Stimulated activated effector memory CD8-positive, alpha-beta T cell treated with anti-CD3 and anti-CD28 coated beads, Interleukin-12 subunit alpha, Interleukin-12 subunit beta, amount 100 ng/mL, for 72 hours (primary cell): Measurements from ENCODE around the gene BCL3.
"Not testable (repeated sequence)": the region's sequence is repeated elsewhere in the genome, so short reads cannot be mapped to it uniquely, and the experiment has no call there.

ENCODE experiments used
- ATAC-seq: fragments of 150-1000 bp; cut with Tn5 transposase; 2 replicates; pipeline ENCODE4 v1.10.0; 2021
- DNase-seq, 2 donors: peaks; one replicate each; pipeline ENCODE4 v3.0.0; 2021 to 2022; ENCODE audit warnings: low spot score in 2 of 2
- H3K27ac Mint-ChIP-seq: one replicate; pipeline ENCODE4 v1.8.0; 2022; ENCODE audit warnings: mild to moderate bottlenecking, mixed read lengths
- H3K36me3 Mint-ChIP-seq: one replicate; pipeline ENCODE4 v1.8.0; 2022; ENCODE audit warnings: mild to moderate bottlenecking, mixed read lengths
- H3K4me1 Mint-ChIP-seq: one replicate; pipeline ENCODE4 v1.8.0; 2022; ENCODE audit warnings: mixed read lengths
- H3K4me3 Mint-ChIP-seq: one replicate; pipeline ENCODE4 v1.8.0; 2022; ENCODE audit warnings: mild to moderate bottlenecking, mixed read lengths
- H3K9me3 Mint-ChIP-seq: one replicate; pipeline ENCODE4 v1.8.0; 2022; ENCODE audit warnings: mixed read lengths

Gene BCL3, protein sequence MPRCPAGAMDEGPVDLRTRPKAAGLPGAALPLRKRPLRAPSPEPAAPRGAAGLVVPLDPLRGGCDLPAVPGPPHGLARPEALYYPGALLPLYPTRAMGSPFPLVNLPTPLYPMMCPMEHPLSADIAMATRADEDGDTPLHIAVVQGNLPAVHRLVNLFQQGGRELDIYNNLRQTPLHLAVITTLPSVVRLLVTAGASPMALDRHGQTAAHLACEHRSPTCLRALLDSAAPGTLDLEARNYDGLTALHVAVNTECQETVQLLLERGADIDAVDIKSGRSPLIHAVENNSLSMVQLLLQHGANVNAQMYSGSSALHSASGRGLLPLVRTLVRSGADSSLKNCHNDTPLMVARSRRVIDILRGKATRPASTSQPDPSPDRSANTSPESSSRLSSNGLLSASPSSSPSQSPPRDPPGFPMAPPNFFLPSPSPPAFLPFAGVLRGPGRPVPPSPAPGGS

DNA sequence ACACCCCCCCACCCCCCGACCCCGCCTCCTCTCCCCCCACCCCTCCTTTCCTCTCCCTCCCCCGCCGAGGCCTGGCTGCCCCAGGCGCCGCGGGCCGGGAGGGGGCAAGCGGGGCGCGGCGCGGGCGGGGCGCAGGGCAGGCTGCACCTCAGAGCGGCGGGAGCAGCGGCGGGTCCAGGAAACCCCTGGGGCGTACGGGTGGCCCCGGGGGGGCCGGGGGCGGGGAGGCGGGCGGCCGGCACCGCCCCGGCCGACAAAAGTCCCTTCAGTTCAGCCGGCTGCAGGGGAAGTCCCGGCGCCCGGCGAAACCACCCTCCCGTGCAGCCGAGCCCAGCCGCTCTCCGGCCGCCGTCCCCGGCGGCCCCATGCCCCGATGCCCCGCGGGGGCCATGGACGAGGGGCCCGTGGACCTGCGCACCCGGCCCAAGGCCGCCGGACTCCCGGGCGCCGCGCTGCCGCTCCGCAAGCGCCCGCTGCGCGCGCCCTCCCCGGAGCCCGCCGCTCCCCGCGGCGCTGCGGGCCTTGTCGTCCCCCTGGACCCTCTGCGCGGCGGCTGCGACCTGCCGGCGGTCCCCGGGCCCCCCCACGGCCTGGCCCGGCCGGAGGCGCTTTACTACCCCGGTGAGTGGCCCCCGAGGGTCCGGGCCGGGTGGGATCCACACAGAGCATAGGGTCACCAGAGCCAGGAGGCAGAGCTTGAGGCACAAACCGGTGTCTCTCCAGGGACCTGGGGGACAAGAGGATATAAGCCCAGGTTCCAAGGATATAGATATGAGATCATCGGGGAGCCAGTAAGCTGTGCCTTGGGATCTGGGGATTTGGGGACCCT, at the start of gene BCL3:
BCL3 (plus strand) TSS at position 283 of the 829 bp plus-strand sequence; CDS start at position 366, 83 bp downstream.
- ATAC-seq (peak; percentile 63), DNase-seq (peak; percentile 63 to 87)
- Mint-ChIP-seq H3K27ac (peak within 1 kb of the TSS; percentile 94), H3K4me3 (peak within 1 kb of the TSS; percentile 82), H3K36me3 (peaks cover 60% of the 10 kb centered on the region), H3K4me1 (peaks cover 65% of the 10 kb centered on the region), H3K9me3 (no peaks in the 10 kb centered on the region)

DNA sequence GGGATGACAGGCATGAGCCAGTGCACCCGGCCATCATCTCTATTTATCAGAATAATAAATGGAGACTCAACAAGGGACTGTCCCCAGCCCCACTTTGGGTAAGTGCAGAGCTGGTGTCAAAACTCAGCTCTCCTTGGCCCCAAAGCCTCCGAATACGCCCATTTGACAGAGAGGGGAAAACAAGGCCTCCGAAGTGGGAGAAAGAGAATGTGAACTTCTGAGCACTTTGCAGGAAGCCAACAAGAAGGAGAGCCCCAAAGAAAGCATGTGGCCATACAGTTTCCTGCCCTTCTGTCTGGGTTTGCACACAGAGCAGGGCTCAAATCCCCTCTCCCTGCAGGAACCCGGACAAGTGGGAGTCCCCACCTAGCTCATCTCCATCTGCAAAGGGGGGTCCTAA, 48.0 kb upstream of the BCL3 start:
- Mint-ChIP-seq H3K36me3 (peaks cover 4% of the 10 kb centered on the region), H3K4me1 (peaks cover 7% of the 10 kb centered on the region), H3K9me3 (no peaks in the 10 kb centered on the region), H3K27ac (no peak overlapping the region), H3K4me3 (no peak overlapping the region)
- DNase-seq (no peak), ATAC-seq (no peak)

DNA sequence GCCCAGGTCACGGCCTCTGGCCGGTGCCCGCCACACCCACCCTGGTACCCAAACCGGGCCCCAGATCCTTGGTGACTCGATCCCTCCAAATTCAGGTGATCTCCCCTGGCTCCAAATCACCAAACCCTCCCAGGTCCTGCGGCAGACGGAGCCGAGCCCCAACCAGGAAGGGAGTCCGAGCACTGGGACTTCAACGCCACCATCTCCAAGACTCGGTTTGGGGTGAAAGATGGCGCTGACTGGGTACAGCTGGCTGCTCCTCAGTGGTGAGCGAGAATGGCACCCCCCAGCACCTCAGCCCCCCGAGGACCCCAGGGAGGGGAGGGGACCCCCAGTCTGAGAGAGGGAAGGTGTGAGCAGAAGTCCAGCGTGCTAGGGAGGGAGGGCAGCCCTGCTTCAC, 47.3 kb upstream of the BCL3 start:
- Mint-ChIP-seq H3K27ac (no peak overlapping the region), H3K4me3 (no peak overlapping the region), H3K36me3 (peaks cover 4% of the 10 kb centered on the region), H3K9me3 (no peaks in the 10 kb centered on the region), H3K4me1 (peaks cover 7% of the 10 kb centered on the region)
- DNase-seq (no peak), ATAC-seq (no peak)

DNA sequence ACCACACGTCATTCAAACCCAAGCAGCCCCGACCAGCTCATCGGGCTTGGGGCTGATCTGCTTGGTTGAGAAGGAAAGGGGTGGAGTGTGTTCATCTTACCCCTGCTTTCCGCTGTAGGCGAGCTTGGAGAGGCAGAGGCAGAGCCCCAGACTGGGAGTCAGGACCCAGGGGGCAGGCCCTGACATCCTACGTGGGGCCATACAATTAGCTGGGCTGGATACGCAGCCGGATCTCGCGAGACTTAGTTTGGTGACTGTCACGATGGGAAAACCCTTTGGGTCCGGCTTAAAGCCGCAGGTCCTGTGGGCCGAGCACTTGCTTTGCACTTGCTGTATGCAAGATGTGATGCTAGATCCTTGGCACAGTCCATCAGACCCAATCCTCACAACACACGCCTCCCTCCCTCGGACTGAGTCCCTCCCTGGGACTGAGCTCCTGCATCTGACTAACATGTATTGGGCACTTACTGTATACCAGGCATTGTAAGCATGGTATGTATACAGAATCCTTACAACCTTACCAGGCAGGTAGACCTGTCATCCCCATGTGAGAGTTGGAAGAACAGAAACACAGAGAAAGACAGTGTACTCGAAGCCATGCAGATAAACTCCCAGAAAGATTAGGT, 45.8 kb upstream of the BCL3 start:
- Mint-ChIP-seq H3K4me1 (peaks cover 5% of the 10 kb centered on the region), H3K27ac (no peak overlapping the region), H3K4me3 (no peak overlapping the region), H3K9me3 (no peaks in the 10 kb centered on the region), H3K36me3 (peaks cover 2% of the 10 kb centered on the region)
- DNase-seq, result no peak
- ATAC-seq, result no peak

DNA sequence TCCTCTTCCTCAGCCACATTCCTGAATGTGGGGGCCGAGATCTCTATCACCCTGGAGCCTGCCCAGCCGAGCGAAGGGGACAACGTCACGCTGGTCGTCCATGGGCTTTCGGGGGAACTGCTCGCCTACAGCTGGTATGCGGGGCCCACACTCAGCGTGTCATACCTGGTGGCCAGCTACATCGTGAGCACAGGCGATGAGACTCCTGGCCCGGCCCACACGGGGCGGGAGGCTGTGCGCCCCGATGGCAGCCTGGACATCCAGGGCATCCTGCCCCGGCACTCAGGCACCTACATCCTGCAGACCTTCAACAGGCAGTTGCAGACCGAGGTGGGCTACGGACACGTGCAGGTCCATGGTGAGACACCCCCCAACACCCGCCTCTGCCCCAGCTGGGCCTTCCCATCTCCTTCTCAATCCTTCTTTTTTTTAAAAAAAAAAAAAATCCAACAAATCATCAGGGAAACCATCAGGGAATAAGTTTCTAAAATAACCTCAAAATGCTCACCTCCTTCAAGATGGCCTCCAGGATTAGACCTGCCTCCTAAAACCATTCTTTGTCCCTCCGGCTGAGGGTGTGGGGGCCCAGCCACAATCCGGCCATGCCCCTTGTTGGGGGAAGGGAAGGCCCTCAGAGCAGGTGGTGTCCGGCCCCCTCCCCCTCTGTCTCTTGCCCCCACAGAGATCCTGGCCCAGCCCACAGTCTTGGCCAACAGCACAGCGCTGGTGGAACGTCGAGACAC, 45.0 kb upstream of the BCL3 start:
- ATAC-seq, result no peak
- H3K36me3 Mint-ChIP-seq, result no peaks in the 10 kb centered on the region
- no peaks in the 10 kb centered on the region for H3K9me3 Mint-ChIP-seq

DNA sequence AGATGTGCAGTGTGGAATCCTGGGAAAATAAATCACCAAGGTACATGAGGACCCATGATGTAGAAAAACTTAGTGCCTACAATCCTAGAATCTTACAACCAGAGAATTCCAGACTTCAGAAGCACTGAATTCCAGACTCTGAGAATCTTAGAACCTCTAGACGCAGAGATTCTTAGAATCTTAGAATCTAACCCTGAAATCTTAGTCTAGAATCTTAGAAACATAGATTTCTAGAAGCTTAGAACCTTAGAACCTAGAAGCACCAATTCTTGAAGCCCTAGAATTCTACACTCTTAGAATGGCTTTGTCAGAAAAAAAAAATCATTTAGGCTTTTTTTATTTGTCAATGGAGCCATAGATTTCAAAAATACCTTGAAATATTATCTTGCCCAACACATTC, 43.5 kb upstream of the BCL3 start:
- Mint-ChIP-seq H3K36me3 (no peaks in the 10 kb centered on the region), H3K9me3 (no peaks in the 10 kb centered on the region), H3K27ac (no peak overlapping the region), H3K4me3 (no peak overlapping the region), H3K4me1 (peaks cover 2% of the 10 kb centered on the region)
- no peak for ATAC-seq
- DNase-seq, result no peak

More for the DNA sequence above, 45.0 kb upstream of the BCL3 start:
- DNase-seq, result no peak
- Mint-ChIP-seq H3K27ac (no peak overlapping the region), H3K4me3 (no peak overlapping the region), H3K4me1 (no peaks in the 10 kb centered on the region)

DNA sequence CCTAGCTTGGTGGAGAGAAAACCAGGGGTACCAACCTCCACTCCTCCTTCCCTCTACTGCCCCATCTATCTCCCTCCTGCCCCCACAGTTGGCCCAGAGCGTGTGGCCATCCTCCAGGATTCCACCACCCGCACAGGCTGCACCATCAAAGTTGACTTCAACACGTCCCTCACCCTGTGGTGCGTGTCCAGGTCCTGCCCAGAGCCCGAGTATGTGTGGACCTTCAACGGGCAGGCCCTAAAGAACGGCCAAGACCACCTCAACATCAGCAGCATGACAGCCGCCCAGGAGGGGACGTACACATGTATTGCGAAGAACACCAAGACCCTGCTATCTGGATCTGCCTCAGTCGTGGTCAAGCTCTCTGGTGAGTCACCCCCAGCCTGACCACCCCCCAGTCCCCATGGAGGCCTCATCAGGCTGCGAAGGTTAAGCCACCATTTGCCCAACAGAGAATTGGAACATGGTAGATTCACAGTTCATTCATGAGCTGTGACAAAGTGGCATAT, 43.0 kb upstream of the BCL3 start:
- Mint-ChIP-seq H3K9me3 (no peaks in the 10 kb centered on the region), H3K36me3 (no peaks in the 10 kb centered on the region), H3K4me1 (peaks cover 8% of the 10 kb centered on the region), H3K27ac (no peak overlapping the region), H3K4me3 (no peak overlapping the region)
- ATAC-seq (no peak), DNase-seq (no peak)

DNA sequence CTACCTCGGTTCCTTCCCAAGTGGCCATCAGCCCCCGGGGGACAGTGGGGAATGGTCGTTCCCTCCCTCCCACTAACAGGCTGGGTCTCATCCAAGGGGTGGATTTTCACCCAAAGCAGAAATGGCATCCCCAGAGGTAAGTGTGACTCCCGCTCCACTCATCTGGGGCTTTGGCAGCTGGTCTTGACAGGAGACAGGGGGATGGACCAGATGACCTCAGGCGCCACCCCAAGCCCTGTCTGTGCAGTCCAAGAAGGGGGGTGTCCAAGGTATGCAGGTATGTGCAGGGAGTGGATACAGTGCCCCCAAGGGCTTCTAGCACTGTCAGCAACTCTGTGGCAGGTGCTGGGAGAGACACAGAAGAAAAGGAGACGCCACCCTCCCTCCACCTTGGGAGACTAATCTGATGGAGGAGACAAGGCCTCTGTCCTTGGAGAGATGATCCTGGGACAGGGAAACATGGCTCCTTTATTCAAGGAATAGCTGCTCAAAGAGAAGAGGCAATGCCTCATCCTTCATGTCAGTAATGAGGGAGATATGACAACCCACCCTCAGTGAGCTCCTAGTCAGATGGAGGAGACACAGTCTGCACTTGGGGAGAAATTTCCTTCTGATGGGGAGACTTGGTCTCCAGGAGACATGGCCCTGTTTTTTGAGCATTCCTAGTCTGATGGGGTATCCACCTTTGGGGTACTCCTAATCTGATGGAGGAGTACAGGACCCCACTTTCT, 41.8 kb upstream of the BCL3 start:
- Mint-ChIP-seq H3K4me3 (no peak overlapping the region), H3K4me1 (peaks cover 12% of the 10 kb centered on the region), H3K9me3 (no peaks in the 10 kb centered on the region), H3K36me3 (no peaks in the 10 kb centered on the region), H3K27ac (no peak overlapping the region)
- no peak for ATAC-seq
- DNase-seq, result no peak

DNA sequence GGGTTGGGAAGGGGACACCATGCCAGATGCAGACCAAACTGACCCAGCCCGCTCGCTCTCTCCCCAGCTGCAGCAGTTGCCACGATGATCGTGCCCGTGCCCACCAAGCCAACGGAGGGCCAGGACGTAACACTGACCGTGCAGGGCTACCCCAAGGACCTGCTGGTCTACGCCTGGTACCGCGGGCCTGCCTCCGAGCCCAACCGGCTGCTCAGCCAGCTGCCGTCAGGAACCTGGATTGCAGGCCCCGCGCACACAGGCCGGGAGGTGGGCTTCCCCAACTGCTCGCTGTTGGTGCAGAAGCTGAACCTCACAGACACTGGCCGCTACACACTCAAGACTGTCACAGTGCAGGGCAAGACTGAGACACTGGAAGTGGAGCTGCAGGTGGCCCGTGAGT, 40.7 kb upstream of the BCL3 start:
- Mint-ChIP-seq H3K4me3 (no peak overlapping the region), H3K9me3 (no peaks in the 10 kb centered on the region), H3K27ac (no peak overlapping the region), H3K36me3 (no peaks in the 10 kb centered on the region), H3K4me1 (peaks cover 12% of the 10 kb centered on the region)
- DNase-seq (no peak), ATAC-seq (no peak)

DNA sequence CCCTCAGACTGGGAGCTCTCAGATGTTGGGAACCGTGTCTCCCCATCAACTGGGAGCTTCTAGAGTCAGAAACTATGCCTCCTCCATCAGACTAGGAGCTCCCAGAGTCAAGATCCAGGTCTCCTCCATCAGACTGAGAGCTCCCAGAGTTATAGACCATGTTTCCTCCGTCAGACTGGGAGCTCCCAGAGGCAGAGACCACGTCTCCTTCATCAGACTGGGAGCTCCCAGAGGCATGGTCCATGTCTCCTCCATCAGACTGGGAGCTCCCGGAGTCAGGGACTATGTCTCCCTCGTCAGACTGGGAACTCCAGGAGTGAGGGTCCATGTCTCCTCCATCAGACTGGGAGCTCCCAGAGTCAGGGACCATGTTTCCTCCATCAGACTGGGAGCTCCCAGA, 39.6 kb upstream of the BCL3 start:
- DNase-seq (no peak), ATAC-seq (no peak)
- no peak overlapping the region for H3K4me3 Mint-ChIP-seq
- H3K36me3 Mint-ChIP-seq, result no peaks in the 10 kb centered on the region
- no peak overlapping the region for H3K27ac Mint-ChIP-seq
- H3K9me3 Mint-ChIP-seq, result no peaks in the 10 kb centered on the region
- peaks cover 12% of the 10 kb centered on the region for H3K4me1 Mint-ChIP-seq

DNA sequence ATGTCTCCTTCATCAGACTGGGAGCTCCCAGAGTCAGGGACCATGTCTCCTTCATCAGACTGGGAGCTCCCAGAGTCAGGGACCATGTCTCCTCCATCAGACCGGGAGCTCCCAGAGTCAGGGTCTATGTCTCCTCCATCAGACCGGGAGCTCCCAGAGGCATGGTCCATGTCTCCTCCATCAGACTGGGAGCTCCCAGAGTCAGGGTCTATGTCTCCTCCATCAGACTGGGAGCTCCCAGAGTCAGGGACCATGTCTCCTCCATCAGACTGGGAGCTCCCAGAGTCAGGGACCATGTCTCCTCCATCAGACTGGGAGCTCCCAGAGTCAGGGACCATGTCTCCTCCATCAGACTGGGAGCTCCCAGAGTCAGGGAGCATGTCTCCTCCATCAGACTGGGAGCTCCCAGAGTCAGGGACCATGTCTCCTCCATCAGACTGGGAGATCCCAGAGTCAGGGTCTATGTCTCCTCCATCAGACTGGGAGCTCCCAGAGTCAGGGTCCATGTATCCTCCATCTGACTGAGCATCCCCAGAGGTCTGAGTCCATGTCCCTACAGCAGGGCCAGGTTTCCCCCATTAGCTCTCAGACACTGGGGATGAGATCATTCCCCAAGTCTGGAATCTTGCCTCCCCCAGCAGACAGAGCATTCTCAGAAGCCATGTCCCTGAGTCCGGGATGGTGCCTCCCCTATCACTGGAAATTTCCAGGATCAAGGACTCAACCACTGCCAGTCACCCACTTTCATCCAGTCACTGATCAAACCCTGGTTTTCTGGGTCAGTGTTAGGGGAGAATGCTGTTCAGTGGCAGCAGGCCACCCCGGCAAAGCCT, 38.9 kb upstream of the BCL3 start:
- not testable (repeated sequence) for DNase-seq, ATAC-seq, H3K9me3 Mint-ChIP-seq, H3K4me3 Mint-ChIP-seq, H3K36me3 Mint-ChIP-seq
- Mint-ChIP-seq H3K27ac (peak overlapping the region; percentile 75), H3K4me1 (peaks cover 12% of the 10 kb centered on the region)

DNA sequence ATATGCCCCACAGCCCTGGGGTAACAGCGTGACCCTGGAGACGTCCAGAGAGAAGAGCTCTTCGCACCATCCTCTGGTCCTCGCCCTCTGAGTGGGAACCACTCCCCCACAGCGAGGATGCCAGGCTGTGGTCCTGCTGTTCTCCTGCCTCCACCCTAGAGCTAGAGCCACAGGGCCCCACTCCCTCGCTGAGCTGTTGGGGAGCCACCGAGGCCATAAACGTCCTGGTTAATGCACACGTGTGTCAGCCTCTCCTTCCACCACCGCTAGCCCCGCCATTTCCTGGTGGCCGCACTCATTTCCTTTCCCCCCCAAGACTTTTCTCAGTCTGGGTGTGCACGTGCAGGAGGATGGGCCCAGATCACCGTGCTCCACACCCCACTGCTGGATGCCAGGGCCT, 38.0 kb upstream of the BCL3 start:
- H3K27ac Mint-ChIP-seq, result peak overlapping the region; percentile 75

DNA sequence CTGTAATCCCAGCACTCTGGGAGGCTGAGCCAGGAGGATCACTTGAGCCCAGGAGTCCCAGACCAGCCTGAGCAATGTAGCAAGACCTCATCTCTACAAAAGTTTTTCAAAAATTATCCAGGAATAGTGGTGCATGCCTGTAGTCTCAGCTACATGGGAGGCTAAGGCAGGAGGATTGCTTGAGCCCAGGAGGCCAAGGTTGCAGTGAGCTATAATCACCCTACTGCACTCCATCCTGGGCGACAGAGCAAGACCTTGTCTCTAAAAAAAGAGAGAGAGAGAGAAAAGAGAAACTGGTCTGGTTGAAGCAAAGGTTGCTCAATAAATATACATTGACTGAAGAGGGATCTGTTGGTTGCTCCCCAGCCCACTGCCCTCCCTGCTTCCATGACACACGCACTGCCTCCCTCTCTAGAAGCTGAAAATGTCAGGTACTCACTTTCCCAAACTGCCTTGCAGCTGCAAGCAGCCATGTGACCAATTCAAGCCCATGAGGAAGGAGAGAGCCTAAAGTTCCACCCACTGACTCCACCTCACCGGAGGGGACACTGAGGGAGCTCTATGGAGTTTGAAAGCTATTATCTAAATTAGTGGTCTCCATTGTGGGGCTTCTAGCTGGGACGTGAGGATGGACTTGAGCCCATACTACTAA, 35.5 kb upstream of the BCL3 start:
- DNase-seq (no peak), ATAC-seq (no peak)
- Mint-ChIP-seq H3K9me3 (peaks cover 10% of the 10 kb centered on the region), H3K27ac (no peak overlapping the region), H3K36me3 (no peaks in the 10 kb centered on the region), H3K4me3 (no peak overlapping the region), H3K4me1 (peaks cover 12% of the 10 kb centered on the region)

More for the DNA sequence above, 38.0 kb upstream of the BCL3 start:
- Mint-ChIP-seq H3K36me3 (no peaks in the 10 kb centered on the region), H3K9me3 (peaks cover 9% of the 10 kb centered on the region), H3K4me1 (peaks cover 12% of the 10 kb centered on the region), H3K4me3 (no peak overlapping the region)
- no peak for DNase-seq
- ATAC-seq, result no peak
